ENCODE results near the gene SPTLC3. TPM values are rescaled to one million over a fixed set of nuclear protein-coding genes. Genes with fewer than 3 reads are reported as not detected.

The SPTLC3 gene
- polyA plus RNA-seq, 1 of the 3 experiments (the other 2 are of a cell fraction) = 0.02 TPM

DNA sequence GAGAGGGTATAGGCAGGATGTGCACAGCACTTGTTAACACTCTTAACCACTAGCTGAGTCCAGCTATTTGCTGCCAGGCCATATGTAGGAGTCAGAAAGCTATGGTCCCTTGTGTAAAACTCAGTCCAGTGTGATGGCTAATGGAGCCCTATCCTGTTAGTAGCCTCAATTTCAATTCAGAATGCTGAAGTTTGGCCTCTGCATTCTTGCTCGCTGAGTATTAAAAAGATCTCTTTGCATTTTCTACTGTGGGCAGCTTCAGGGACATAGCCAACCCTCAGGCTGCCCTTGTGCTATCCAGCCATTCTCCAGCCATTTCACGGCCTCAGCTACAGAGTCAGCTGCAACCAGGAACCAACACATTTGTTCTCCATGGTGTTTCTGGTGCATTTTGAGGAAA lies 92.5 kb downstream of the SPTLC3 start:
- no peak overlapping the region for H3K4me3 ChIP-seq (ENCODE audit: low read depth in 2 of 2, low read length in 1 of 2)
- no peak overlapping the region for H3K4me2 ChIP-seq
- TF ChIP-seq NFIC (IDR thresholded peaks at IDR 0.05; ENCODE audit: borderline replicate concordance) = no peak
- TF ChIP-seq FOXJ3 (CRISPR knock-in tag; IDR thresholded peaks at IDR 0.05) = no peak
- TF ChIP-seq GABPA (IDR thresholded peaks at IDR 0.05; ENCODE audit: low read depth) = no peak
- no peak for TF ChIP-seq MXI1 (IDR thresholded peaks at IDR 0.05; ENCODE audit: low read depth, low read length)
- TF ChIP-seq EP300 (IDR thresholded peaks at IDR 0.05; ENCODE audit: borderline replicate concordance in 1 of 2, low read depth in 1 of 2, low read length in 1 of 2) = no peak
- no peak for TF ChIP-seq YY1 (IDR thresholded peaks at IDR 0.05; ENCODE audit: low read depth)
- no peak for TF ChIP-seq FOSL2 (IDR thresholded peaks at IDR 0.05; ENCODE audit: borderline replicate concordance, low read depth)
- TF ChIP-seq REST (IDR thresholded peaks at IDR 0.05; ENCODE audit: low read depth, low read length) = no peak
- TF ChIP-seq, protein P1, sequence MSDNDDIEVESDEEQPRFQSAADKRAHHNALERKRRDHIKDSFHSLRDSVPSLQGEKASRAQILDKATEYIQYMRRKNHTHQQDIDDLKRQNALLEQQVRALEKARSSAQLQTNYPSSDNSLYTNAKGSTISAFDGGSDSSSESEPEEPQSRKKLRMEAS (IDR thresholded peaks at IDR 0.05; ENCODE audit: low read depth) = no peak
- no peak for TF ChIP-seq CHD2 (IDR thresholded peaks at IDR 0.05; ENCODE audit: low read length, partially characterized antibody)
- no peak for TF ChIP-seq USF2 (IDR thresholded peaks at IDR 0.05; ENCODE audit: borderline replicate concordance, low read depth, low read length)
- TF ChIP-seq JUND (IDR thresholded peaks at IDR 0.05) = no peak
- no peak for TF ChIP-seq RXRA (IDR thresholded peaks at IDR 0.05; ENCODE audit: borderline replicate concordance, low read depth)
- no peak for TF ChIP-seq USF1 (IDR thresholded peaks at IDR 0.05; ENCODE audit: borderline replicate concordance, low read depth)
- TF ChIP-seq SMC3 (IDR thresholded peaks at IDR 0.05; ENCODE audit: low read depth, low read length) = no peak
- no peak for TF ChIP-seq TCF12 (IDR thresholded peaks at IDR 0.05)
- no peak for TF ChIP-seq ZBTB33 (IDR thresholded peaks at IDR 0.05; ENCODE audit: borderline replicate concordance, low read depth)
- no peak for TF ChIP-seq TEAD4 (IDR thresholded peaks at IDR 0.05; ENCODE audit: borderline replicate concordance, insufficient read depth)
- H3F3A ChIP-seq (replicated peaks; ENCODE audit: insufficient read depth) = no peaks in the 10 kb centered on the region
- H3K27me3 ChIP-seq (ENCODE audit: insufficient read depth) = no peaks in the 10 kb centered on the region
- no peaks in the 10 kb centered on the region for H3K9me2 ChIP-seq
- no peak for DNase-seq
- H3K4me1 ChIP-seq (ENCODE audit: control insufficient read depth in 1 of 2, insufficient read depth in 2 of 2, low read depth in 1 of 2, low read length in 1 of 2) = no peaks in the 10 kb centered on the region
- no peaks in the 10 kb centered on the region for H3K9me3 ChIP-seq
- no peaks in the 10 kb centered on the region for H4K20me1 ChIP-seq (ENCODE audit: insufficient read depth)
- no peak overlapping the region for H3K27ac ChIP-seq (ENCODE audit: low read depth in 2 of 2, low read length in 1 of 2)
- no peaks in the 10 kb centered on the region for H3K36me3 ChIP-seq (replicated peaks in 1 of 2; ENCODE audit: control insufficient read depth in 1 of 2, insufficient read depth in 2 of 2, low read length in 1 of 2)
- CTCF ChIA-PET = interaction anchor here (0.8 to 2.2 kb wide), 3 partner anchors 13 to 177 kb away, joined by 3 to 10 read pairs (median 3); no protein-coding TSS in a partner anchor
- no peak overlapping the region for H3K9ac ChIP-seq
- no peaks in the 10 kb centered on the region for H3K79me2 ChIP-seq (ENCODE audit: insufficient read depth)
- 32% methylated on average over 2 of the region's 2 CpGs for WGBS (ENCODE audit: low lambda C conversion rate)
- H2AFZ ChIP-seq (ENCODE audit: low read depth) = no peak overlapping the region
- POLR2A ChIA-PET = no interaction called here

Data from SK-N-SH (cell line).